Measurements from ENCODE around the gene NES.

Gene NES, protein sequence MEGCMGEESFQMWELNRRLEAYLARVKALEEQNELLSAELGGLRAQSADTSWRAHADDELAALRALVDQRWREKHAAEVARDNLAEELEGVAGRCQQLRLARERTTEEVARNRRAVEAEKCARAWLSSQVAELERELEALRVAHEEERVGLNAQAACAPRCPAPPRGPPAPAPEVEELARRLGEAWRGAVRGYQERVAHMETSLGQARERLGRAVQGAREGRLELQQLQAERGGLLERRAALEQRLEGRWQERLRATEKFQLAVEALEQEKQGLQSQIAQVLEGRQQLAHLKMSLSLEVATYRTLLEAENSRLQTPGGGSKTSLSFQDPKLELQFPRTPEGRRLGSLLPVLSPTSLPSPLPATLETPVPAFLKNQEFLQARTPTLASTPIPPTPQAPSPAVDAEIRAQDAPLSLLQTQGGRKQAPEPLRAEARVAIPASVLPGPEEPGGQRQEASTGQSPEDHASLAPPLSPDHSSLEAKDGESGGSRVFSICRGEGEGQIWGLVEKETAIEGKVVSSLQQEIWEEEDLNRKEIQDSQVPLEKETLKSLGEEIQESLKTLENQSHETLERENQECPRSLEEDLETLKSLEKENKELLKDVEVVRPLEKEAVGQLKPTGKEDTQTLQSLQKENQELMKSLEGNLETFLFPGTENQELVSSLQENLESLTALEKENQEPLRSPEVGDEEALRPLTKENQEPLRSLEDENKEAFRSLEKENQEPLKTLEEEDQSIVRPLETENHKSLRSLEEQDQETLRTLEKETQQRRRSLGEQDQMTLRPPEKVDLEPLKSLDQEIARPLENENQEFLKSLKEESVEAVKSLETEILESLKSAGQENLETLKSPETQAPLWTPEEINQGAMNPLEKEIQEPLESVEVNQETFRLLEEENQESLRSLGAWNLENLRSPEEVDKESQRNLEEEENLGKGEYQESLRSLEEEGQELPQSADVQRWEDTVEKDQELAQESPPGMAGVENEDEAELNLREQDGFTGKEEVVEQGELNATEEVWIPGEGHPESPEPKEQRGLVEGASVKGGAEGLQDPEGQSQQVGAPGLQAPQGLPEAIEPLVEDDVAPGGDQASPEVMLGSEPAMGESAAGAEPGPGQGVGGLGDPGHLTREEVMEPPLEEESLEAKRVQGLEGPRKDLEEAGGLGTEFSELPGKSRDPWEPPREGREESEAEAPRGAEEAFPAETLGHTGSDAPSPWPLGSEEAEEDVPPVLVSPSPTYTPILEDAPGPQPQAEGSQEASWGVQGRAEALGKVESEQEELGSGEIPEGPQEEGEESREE (N-terminal part only)

DNA sequence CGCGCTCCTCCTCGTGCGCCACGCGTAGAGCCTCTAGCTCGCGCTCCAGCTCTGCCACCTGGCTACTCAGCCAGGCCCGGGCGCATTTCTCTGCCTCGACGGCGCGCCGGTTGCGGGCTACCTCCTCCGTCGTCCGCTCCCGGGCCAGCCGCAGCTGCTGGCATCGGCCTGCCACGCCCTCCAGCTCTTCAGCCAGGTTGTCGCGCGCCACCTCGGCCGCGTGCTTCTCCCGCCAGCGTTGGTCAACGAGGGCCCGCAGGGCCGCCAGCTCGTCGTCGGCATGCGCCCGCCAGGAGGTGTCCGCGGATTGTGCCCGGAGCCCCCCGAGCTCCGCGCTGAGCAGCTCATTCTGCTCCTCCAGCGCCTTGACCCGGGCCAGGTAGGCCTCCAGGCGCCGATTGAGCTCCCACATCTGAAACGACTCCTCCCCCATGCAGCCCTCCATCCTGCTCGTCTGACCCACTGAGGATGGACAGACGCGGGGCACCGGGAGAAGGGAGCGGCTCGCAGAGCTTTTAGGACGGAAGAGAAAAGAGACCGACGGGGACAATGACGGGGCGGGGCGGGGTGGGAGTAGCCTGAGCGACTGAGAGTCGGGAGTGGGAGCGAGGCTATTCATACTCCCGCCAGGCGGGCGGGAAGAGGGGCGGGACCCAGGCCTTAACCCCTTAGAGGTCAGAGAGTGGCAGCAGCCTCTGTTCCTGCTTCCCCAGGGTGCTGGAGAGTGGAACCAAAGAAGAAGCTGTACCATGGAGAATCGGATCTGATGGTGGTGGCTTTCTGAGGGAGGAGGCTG lies at the start of gene NES:
NES (minus strand) TSS at position 588 of the 796 bp plus-strand sequence; CDS start at position 445, 143 bp downstream.
- Mint-ChIP-seq H3K9me3 (no peaks in the 10 kb centered on the region), H3K4me1 (ENCODE audit: low read depth) (peaks cover 7% of the 10 kb centered on the region), H3K4me3 (peak within 1 kb of the TSS; percentile 16), H3K36me3 (ENCODE audit: low read depth) (no peaks in the 10 kb centered on the region), H3K27ac (no peak within 1 kb of the TSS), H3K27me3 (ENCODE audit: low read depth) (peaks cover 86% of the 10 kb centered on the region)

GRCh38 chr1:156726549-156727226 lies 49.5 kb upstream of the NES start:
- H3K4me1 Mint-ChIP-seq (ENCODE audit: low read depth), result peaks cover 39% of the 10 kb centered on the region
- no peak overlapping the region for H3K4me3 Mint-ChIP-seq
- H3K9me3 Mint-ChIP-seq, result no peaks in the 10 kb centered on the region
- no peaks in the 10 kb centered on the region for H3K27me3 Mint-ChIP-seq (ENCODE audit: low read depth)
- H3K36me3 Mint-ChIP-seq (ENCODE audit: low read depth), result peaks cover 29% of the 10 kb centered on the region
- H3K27ac Mint-ChIP-seq, result peak overlapping the region; percentile 99

GRCh38 chr1:156725683-156726280 lies 48.6 kb upstream of the NES start:
- peaks cover 37% of the 10 kb centered on the region for H3K4me1 Mint-ChIP-seq (ENCODE audit: low read depth)
- H3K27ac Mint-ChIP-seq, result no peak overlapping the region
- peaks cover 35% of the 10 kb centered on the region for H3K36me3 Mint-ChIP-seq (ENCODE audit: low read depth)
- H3K9me3 Mint-ChIP-seq, result no peaks in the 10 kb centered on the region
- no peak overlapping the region for H3K4me3 Mint-ChIP-seq
- no peaks in the 10 kb centered on the region for H3K27me3 Mint-ChIP-seq (ENCODE audit: low read depth)

DNA sequence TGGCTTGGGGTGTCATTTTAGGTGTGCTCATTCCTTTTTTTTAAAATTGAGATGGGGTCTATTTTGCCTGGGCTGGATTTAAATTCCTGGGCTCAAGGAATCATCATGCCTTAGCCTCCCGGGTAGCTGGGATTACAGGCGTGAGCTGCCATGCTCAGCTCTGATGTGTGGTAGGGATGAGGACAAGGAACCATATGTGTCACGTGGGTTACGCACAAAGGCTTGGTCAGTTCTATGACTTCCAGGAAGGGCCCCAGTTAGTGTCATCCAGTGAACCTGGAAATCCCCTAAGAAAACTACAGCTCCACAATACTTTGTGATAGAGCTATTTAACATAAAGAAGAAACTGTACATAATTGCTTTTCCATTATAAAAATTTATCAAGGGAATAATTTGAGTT lies 44.3 kb upstream of the NES start:
- Mint-ChIP-seq H3K9me3 (no peaks in the 10 kb centered on the region), H3K4me3 (peak overlapping the region; percentile 12), H3K27me3 (ENCODE audit: low read depth) (no peaks in the 10 kb centered on the region), H3K27ac (peak overlapping the region; percentile 89), H3K4me1 (ENCODE audit: low read depth) (peaks cover 21% of the 10 kb centered on the region), H3K36me3 (ENCODE audit: low read depth) (peaks cover 36% of the 10 kb centered on the region)

- H3K27ac Mint-ChIP-seq, result peak overlapping the region; percentile 89
- H3K4me1 Mint-ChIP-seq (ENCODE audit: low read depth), result peaks cover 21% of the 10 kb centered on the region
- H3K9me3 Mint-ChIP-seq, result no peaks in the 10 kb centered on the region
- H3K27me3 Mint-ChIP-seq (ENCODE audit: low read depth), result no peaks in the 10 kb centered on the region
- H3K36me3 Mint-ChIP-seq (ENCODE audit: low read depth), result peaks cover 36% of the 10 kb centered on the region
- peak overlapping the region; percentile 12 for H3K4me3 Mint-ChIP-seq
Observed at GRCh38 chr1:156721131-156721530, 43.9 kb upstream of the NES start.

- Mint-ChIP-seq H3K4me1 (ENCODE audit: low read depth) (peaks cover 6% of the 10 kb centered on the region), H3K36me3 (ENCODE audit: low read depth) (peaks cover 20% of the 10 kb centered on the region), H3K9me3 (no peaks in the 10 kb centered on the region), H3K27me3 (ENCODE audit: low read depth) (no peaks in the 10 kb centered on the region), H3K27ac (no peak overlapping the region), H3K4me3 (no peak overlapping the region)
Observed at GRCh38 chr1:156717351-156717750, 40.1 kb upstream of the NES start.

- Mint-ChIP-seq H3K4me1 (ENCODE audit: low read depth) (no peaks in the 10 kb centered on the region), H3K27me3 (ENCODE audit: low read depth) (no peaks in the 10 kb centered on the region), H3K4me3 (no peak overlapping the region), H3K27ac (no peak overlapping the region), H3K36me3 (ENCODE audit: low read depth) (peaks cover 11% of the 10 kb centered on the region), H3K9me3 (no peaks in the 10 kb centered on the region)
Observed at GRCh38 chr1:156714830-156715229, 37.6 kb upstream of the NES start.

- Mint-ChIP-seq H3K9me3 (no peaks in the 10 kb centered on the region), H3K27me3 (ENCODE audit: low read depth) (no peaks in the 10 kb centered on the region), H3K4me1 (ENCODE audit: low read depth) (no peaks in the 10 kb centered on the region), H3K4me3 (no peak overlapping the region), H3K36me3 (ENCODE audit: low read depth) (peaks cover 12% of the 10 kb centered on the region), H3K27ac (no peak overlapping the region)
Observed at GRCh38 chr1:156712626-156713025, 35.4 kb upstream of the NES start.

- Mint-ChIP-seq H3K9me3 (no peaks in the 10 kb centered on the region), H3K4me1 (ENCODE audit: low read depth) (peaks cover 7% of the 10 kb centered on the region), H3K4me3 (no peak overlapping the region), H3K27me3 (ENCODE audit: low read depth) (peaks cover 8% of the 10 kb centered on the region), H3K27ac (no peak overlapping the region), H3K36me3 (ENCODE audit: low read depth) (peaks cover 7% of the 10 kb centered on the region)
Observed at GRCh38 chr1:156711011-156711817, 34.0 kb upstream of the NES start.

DNA sequence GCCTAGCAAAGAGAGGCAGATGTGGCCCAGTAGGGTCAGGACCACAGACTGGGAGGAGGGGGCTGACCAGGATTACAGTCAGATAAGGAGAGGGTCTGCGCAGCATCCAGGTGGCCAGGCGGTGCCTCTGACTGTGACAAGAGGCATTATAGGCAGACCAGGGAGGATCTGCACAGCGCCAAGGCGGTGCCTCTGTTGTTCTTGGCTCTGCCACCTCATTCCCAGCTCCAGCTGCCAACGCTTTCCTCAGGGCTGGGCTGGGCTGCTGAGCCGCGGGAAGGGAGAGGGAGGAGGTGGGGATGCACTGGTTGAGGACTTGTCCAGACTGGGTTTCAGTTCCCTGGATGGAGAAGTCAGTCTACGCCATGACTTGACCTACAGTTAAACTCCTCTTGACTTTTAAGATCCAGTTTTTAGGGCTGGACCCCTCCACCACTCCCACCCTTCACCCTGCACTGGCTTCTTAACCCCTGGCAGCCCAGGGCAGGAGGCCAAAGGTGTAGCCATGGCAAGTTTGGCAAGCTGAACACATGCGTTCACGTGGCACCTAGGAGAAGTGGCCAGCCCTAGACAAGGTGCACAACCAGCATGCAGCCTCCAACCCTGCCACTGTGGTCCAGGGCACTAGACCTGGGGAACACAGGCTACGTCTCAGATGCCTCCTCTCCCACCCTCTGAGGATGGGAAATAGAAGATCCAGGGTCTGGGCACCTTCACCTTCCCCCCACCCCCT lies 32.7 kb upstream of the NES start:
- H3K9me3 Mint-ChIP-seq, result no peaks in the 10 kb centered on the region
- peaks cover 20% of the 10 kb centered on the region for H3K27me3 Mint-ChIP-seq (ENCODE audit: low read depth)
- no peak overlapping the region for H3K27ac Mint-ChIP-seq
- H3K36me3 Mint-ChIP-seq (ENCODE audit: low read depth), result peaks cover 1% of the 10 kb centered on the region
- no peak overlapping the region for H3K4me3 Mint-ChIP-seq
- peaks cover 16% of the 10 kb centered on the region for H3K4me1 Mint-ChIP-seq (ENCODE audit: low read depth)

- peaks cover 1% of the 10 kb centered on the region for H3K36me3 Mint-ChIP-seq (ENCODE audit: low read depth)
- H3K4me3 Mint-ChIP-seq, result no peak overlapping the region
- H3K27me3 Mint-ChIP-seq (ENCODE audit: low read depth), result peaks cover 27% of the 10 kb centered on the region
- H3K9me3 Mint-ChIP-seq, result no peaks in the 10 kb centered on the region
- peaks cover 17% of the 10 kb centered on the region for H3K4me1 Mint-ChIP-seq (ENCODE audit: low read depth)
- H3K27ac Mint-ChIP-seq, result no peak overlapping the region
Observed at GRCh38 chr1:156709031-156709430, 31.8 kb upstream of the NES start.

- Mint-ChIP-seq H3K9me3 (no peaks in the 10 kb centered on the region), H3K27ac (no peak overlapping the region), H3K4me1 (ENCODE audit: low read depth) (peaks cover 17% of the 10 kb centered on the region), H3K27me3 (ENCODE audit: low read depth) (peaks cover 35% of the 10 kb centered on the region), H3K36me3 (ENCODE audit: low read depth) (peaks cover 1% of the 10 kb centered on the region), H3K4me3 (no peak overlapping the region)
Observed at GRCh38 chr1:156708218-156708661, 31.0 kb upstream of the NES start.

All from T-helper 1 cell treated with Interleukin-12 subunit alpha and Interleukin-12 subunit beta and Interleukin-4 antibody, amounts not matched to agents 30 μg/mL and 1 μg/mL, for 36 hours (primary cell).